Fibroblast of skin of left quadriceps (primary cell): ENCODE results near the gene TMEM95.

Source experiments
- DNase-seq, 2 experiments: peaks; one replicate each; pipeline ENCODE4 v3.0.0-alpha.2; 2013; ENCODE audit warnings: low read depth in 2 of 2

Gene TMEM95

DNA sequence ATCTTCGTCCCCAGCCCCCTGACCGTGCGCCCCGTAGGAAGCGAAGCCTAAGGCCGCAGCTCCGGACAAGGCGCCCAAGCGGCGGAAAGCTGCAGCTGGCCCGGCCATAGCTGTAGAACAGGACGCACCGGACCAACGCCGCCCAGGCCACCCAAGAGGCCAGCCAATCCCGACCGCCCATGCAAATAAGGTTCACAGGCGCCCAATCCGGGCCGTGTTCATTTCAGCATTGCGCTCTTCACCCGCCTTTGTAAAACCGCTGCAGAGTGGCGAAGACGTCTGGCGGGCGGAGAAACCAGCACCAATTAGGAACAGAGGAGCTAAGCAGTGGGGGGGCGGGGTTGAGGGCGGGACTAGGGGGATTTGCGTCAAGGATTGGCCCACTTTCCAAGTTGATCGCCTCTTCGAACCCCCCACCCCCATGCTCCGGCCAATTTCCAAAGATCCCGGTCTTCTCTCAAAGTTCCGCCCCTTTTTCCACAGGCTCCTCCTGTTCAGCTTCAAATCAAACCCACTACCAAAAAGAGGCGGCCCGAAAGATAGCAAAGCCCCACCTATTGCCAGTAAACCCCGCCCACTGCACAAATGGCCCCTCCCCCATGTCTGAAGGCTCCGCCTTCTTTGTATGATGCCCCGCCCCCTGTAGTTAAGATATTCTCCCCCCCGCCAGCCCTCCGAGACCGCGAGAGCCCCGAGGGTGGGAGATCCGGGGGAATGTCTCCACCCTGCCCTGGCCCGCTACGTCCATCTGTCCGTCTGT lies 49.2 kb downstream of the TMEM95 start, which contains the start of gene TMEM256:
TMEM256 (minus strand) TSS at position 121 of the 760 bp plus-strand sequence; CDS start at position 108, 13 bp downstream.
- DNase-seq, result peak; percentile 99

GRCh38 chr17:7404737-7405349 lies 49.9 kb downstream of the TMEM95 start:
- DNase-seq, result no peak

- DNase-seq, result no peak
Observed at GRCh38 chr17:7405350-7406234, 50.6 kb downstream of the TMEM95 start.

GRCh38 chr17:7406235-7406825 lies 51.4 kb downstream of the TMEM95 start:
- no peak for DNase-seq
